Type B pancreatic cell (in vitro differentiated cells): ENCODE measurements around the gene PPEF2. TPM values are rescaled to one million over a fixed set of nuclear protein-coding genes. Genes with fewer than 3 reads are reported as not detected.

Experiments used
- DNase-seq: peaks from one replicate; pipeline ENCODE4 v3.0.0; 2021; ENCODE audit warnings: mixed read lengths; ENCODE audit not compliant: unreplicated experiment; ENCODE audit errors: extremely low spot score
- H3K27ac Mint-ChIP-seq: 2 replicates; pipeline ENCODE4 v1.8.0; 2021; ENCODE audit warnings: mild to moderate bottlenecking, mixed read lengths
- H3K27me3 Mint-ChIP-seq: 2 replicates; pipeline ENCODE4 v1.8.0; 2021; ENCODE audit warnings: mixed read lengths
- H3K36me3 Mint-ChIP-seq: 2 replicates; pipeline ENCODE4 v1.8.0; 2021; ENCODE audit warnings: mixed read lengths
- H3K4me1 Mint-ChIP-seq: one replicate; pipeline ENCODE4 v1.8.0; 2021; ENCODE audit warnings: mixed read lengths; ENCODE audit not compliant: unreplicated experiment
- H3K4me3 Mint-ChIP-seq: 2 replicates; pipeline ENCODE4 v1.8.0; 2021; ENCODE audit warnings: mild to moderate bottlenecking, mixed read lengths
- H3K9me3 Mint-ChIP-seq: 2 replicates; pipeline ENCODE4 v1.8.0; 2021; ENCODE audit warnings: mixed read lengths
- CTCF ChIP-seq: fragments of 200-600 bp; sonication (generic); conservative IDR thresholded peaks from 2 replicates; pipeline ENCODE4 v1.5.0; 2021; ENCODE audit warnings: antibody characterized with exemption, mild to moderate bottlenecking
- total RNA-seq: library from RNA; stranded (reverse); gene quantifications from 2 replicates; pipeline ENCODE4 v1.2.1, GENCODE V29; 2021; ENCODE audit warnings: low replicate concordance

The PPEF2 gene
- total RNA-seq, 1 donor from 2014 or later = not detected

GRCh38 chr4:75823812-75824211 is 78.4 kb downstream of the PPEF2 start:
- Mint-ChIP-seq H3K36me3 (no peaks in the 10 kb centered on the region), H3K27ac (no peak overlapping the region), H3K9me3 (no peaks in the 10 kb centered on the region), H3K4me3 (no peak overlapping the region), H3K4me1 (no peaks in the 10 kb centered on the region), H3K27me3 (no peaks in the 10 kb centered on the region)
- no peak for DNase-seq
- TF ChIP-seq CTCF = no peak

GRCh38 chr4:75822416-75822815 is 79.8 kb downstream of the PPEF2 start:
- H3K4me3 Mint-ChIP-seq = no peak overlapping the region
- no peak for TF ChIP-seq CTCF
- no peaks in the 10 kb centered on the region for H3K9me3 Mint-ChIP-seq
- no peaks in the 10 kb centered on the region for H3K36me3 Mint-ChIP-seq
- H3K4me1 Mint-ChIP-seq = no peaks in the 10 kb centered on the region
- no peaks in the 10 kb centered on the region for H3K27me3 Mint-ChIP-seq
- no peak for DNase-seq
- no peak overlapping the region for H3K27ac Mint-ChIP-seq

- no peaks in the 10 kb centered on the region for H3K4me1 Mint-ChIP-seq
- H3K36me3 Mint-ChIP-seq = no peaks in the 10 kb centered on the region
- H3K27ac Mint-ChIP-seq = no peak overlapping the region
- no peak for TF ChIP-seq CTCF
- DNase-seq = no peak
- H3K9me3 Mint-ChIP-seq = no peaks in the 10 kb centered on the region
- H3K4me3 Mint-ChIP-seq = no peak overlapping the region
- no peaks in the 10 kb centered on the region for H3K27me3 Mint-ChIP-seq
These were observed 80.3 kb downstream of the PPEF2 start for GRCh38 chr4:75821966-75822365.

- Mint-ChIP-seq H3K27me3 (no peaks in the 10 kb centered on the region), H3K4me3 (no peak overlapping the region), H3K4me1 (no peaks in the 10 kb centered on the region), H3K9me3 (no peaks in the 10 kb centered on the region), H3K36me3 (peaks cover 1% of the 10 kb centered on the region), H3K27ac (no peak overlapping the region)
- no peak for DNase-seq
- TF ChIP-seq CTCF = no peak
These were observed 81.0 kb downstream of the PPEF2 start for GRCh38 chr4:75821216-75821615.

GRCh38 chr4:75820676-75821075 is 81.6 kb downstream of the PPEF2 start:
- H3K27ac Mint-ChIP-seq = no peak overlapping the region
- H3K4me3 Mint-ChIP-seq = no peak overlapping the region
- peaks cover 5% of the 10 kb centered on the region for H3K36me3 Mint-ChIP-seq

More at GRCh38 chr4:75820676-75821075, 81.6 kb downstream of the PPEF2 start:
- TF ChIP-seq CTCF = no peak
- H3K4me1 Mint-ChIP-seq = no peaks in the 10 kb centered on the region
- no peaks in the 10 kb centered on the region for H3K27me3 Mint-ChIP-seq
- DNase-seq = no peak
- H3K9me3 Mint-ChIP-seq = no peaks in the 10 kb centered on the region
